ENCODE measurements around the gene ASXL2. TPM values are rescaled to one million over a fixed set of nuclear protein-coding genes. Genes with fewer than 3 reads are reported as not detected.

Gene ASXL2
- total and polyA plus RNA-seq, 2 of the 13 experiments (the other 11 are each of a cell fraction or from before 2014, with no cell fraction given), result 12.1 to 19.2 TPM

DNA sequence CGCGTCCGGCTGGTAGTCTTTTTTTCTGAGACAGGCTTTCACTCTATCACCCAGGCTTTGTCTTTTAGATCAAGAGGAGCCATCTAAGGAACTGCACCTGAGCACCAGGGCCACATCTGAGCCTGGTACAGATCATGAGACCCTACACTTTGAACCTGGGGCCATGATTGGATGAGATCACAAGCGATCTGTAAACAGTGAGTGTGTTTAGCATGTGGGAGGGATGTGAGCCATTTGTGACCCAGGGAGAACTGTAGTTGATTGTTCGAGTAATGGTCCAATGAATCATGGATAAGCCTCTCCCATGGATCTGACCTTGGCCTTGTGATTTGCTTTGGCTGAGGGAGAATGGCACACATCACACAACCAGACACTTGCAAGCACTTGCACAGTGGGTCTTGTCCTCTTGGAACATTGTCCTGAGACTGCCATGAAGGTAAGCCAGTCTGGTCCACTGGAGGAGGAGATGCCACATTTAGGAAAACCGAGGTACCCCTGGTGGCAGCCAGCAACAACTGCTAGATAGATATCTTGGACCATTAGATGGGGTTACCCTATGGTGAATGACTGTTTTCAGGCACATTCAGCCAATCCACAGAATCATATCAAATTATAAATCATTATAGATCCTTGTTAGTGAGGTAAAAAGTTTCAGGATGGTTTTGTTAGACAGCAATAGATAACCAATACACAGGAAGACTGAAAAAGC, 185.4 kb downstream of the ASXL2 start (continued):
- TF ChIP-seq, protein P1, sequence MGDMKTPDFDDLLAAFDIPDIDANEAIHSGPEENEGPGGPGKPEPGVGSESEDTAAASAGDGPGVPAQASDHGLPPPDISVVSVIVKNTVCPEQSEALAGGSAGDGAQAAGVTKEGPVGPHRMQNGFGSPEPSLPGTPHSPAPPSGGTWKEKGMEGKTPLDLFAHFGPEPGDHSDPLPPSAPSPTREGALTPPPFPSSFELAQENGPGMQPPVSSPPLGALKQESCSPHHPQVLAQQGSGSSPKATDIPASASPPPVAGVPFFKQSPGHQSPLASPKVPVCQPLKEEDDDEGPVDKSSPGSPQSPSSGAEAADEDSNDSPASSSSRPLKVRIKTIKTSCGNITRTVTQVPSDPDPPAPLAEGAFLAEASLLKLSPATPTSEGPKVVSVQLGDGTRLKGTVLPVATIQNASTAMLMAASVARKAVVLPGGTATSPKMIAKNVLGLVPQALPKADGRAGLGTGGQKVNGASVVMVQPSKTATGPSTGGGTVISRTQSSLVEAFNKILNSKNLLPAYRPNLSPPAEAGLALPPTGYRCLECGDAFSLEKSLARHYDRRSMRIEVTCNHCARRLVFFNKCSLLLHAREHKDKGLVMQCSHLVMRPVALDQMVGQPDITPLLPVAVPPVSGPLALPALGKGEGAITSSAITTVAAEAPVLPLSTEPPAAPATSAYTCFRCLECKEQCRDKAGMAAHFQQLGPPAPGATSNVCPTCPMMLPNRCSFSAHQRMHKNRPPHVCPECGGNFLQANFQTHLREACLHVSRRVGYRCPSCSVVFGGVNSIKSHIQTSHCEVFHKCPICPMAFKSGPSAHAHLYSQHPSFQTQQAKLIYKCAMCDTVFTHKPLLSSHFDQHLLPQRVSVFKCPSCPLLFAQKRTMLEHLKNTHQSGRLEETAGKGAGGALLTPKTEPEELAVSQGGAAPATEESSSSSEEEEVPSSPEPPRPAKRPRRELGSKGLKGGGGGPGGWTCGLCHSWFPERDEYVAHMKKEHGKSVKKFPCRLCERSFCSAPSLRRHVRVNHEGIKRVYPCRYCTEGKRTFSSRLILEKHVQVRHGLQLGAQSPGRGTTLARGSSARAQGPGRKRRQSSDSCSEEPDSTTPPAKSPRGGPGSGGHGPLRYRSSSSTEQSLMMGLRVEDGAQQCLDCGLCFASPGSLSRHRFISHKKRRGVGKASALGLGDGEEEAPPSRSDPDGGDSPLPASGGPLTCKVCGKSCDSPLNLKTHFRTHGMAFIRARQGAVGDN (CRISPR knock-in tag; IDR thresholded peaks at IDR 0.05), result no peak; the same call in 1 of the 2 replicates
- TF ChIP-seq ZNF557 (CRISPR knock-in tag; IDR thresholded peaks at IDR 0.05) (no peak), ZNF496 (CRISPR knock-in tag; IDR thresholded peaks at IDR 0.05; ENCODE audit: insufficient replicate concordance) (no peak), NFIB (CRISPR knock-in tag; IDR thresholded peaks at IDR 0.05; ENCODE audit: borderline replicate concordance) (no peak), ZNF552 (CRISPR knock-in tag; IDR thresholded peaks at IDR 0.05; ENCODE audit: borderline replicate concordance) (no peak), MAFF (IDR thresholded peaks at IDR 0.05; ENCODE audit: low read depth, low read length) (no peak), ELF4 (CRISPR knock-in tag; IDR thresholded peaks at IDR 0.05; ENCODE audit: borderline replicate concordance) (no peak), ZNF225 (CRISPR knock-in tag; IDR thresholded peaks at IDR 0.05) (no peak), SALL1 (CRISPR knock-in tag; IDR thresholded peaks at IDR 0.05) (peak; percentile 79), SMARCC2 (IDR thresholded peaks at IDR 0.05) (no peak), ZNF530 (CRISPR knock-in tag; IDR thresholded peaks at IDR 0.05; ENCODE audit: low read depth) (no peak), ZNF160 (CRISPR knock-in tag; IDR thresholded peaks at IDR 0.05) (no peak), PRDM15 (CRISPR knock-in tag; IDR thresholded peaks at IDR 0.05) (no peak), ZNF251 (CRISPR knock-in tag; IDR thresholded peaks at IDR 0.05) (no peak), ETV6 (CRISPR knock-in tag; conservative IDR thresholded peaks at IDR 0.05) (no peak)
- TF ChIP-seq, protein P2, sequence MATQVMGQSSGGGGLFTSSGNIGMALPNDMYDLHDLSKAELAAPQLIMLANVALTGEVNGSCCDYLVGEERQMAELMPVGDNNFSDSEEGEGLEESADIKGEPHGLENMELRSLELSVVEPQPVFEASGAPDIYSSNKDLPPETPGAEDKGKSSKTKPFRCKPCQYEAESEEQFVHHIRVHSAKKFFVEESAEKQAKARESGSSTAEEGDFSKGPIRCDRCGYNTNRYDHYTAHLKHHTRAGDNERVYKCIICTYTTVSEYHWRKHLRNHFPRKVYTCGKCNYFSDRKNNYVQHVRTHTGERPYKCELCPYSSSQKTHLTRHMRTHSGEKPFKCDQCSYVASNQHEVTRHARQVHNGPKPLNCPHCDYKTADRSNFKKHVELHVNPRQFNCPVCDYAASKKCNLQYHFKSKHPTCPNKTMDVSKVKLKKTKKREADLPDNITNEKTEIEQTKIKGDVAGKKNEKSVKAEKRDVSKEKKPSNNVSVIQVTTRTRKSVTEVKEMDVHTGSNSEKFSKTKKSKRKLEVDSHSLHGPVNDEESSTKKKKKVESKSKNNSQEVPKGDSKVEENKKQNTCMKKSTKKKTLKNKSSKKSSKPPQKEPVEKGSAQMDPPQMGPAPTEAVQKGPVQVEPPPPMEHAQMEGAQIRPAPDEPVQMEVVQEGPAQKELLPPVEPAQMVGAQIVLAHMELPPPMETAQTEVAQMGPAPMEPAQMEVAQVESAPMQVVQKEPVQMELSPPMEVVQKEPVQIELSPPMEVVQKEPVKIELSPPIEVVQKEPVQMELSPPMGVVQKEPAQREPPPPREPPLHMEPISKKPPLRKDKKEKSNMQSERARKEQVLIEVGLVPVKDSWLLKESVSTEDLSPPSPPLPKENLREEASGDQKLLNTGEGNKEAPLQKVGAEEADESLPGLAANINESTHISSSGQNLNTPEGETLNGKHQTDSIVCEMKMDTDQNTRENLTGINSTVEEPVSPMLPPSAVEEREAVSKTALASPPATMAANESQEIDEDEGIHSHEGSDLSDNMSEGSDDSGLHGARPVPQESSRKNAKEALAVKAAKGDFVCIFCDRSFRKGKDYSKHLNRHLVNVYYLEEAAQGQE (IDR thresholded peaks at IDR 0.05; ENCODE audit: borderline replicate concordance in 1 of 2, low read depth in 1 of 2, low read length in 2 of 2), result no peak
- TF ChIP-seq, protein P3, sequence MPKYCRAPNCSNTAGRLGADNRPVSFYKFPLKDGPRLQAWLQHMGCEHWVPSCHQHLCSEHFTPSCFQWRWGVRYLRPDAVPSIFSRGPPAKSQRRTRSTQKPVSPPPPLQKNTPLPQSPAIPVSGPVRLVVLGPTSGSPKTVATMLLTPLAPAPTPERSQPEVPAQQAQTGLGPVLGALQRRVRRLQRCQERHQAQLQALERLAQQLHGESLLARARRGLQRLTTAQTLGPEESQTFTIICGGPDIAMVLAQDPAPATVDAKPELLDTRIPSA (CRISPR knock-in tag; IDR thresholded peaks at IDR 0.05; ENCODE audit: borderline replicate concordance), result no peak
